WTC11 (cell line): ENCODE data around the gene TRIM3. TPM values are rescaled to one million over a fixed set of nuclear protein-coding genes. Genes with fewer than 3 reads are reported as not detected.

ENCODE experiments used
- ATAC-seq: fragments of 200-7000 bp; cut with Tn5 transposase; 2 replicates; pipeline ENCODE4 v1.10.0; 2021; ENCODE audit warnings: mild to moderate bottlenecking, moderate library complexity
- CTCF ChIA-PET: fragments of 300-600 bp; sonication (Branson Sonifier 250); formaldehyde crosslinking; loops from one replicate; lab custom pipeline; 2021; ENCODE audit warnings: antibody characterized with exemption; lab: Charles Lee
- POLR2A ChIA-PET: fragments of 350-600 bp; sonication (Branson Sonifier 250); formaldehyde crosslinking; loops from one replicate; lab custom pipeline; 2021; ENCODE audit warnings: antibody characterized with exemption; lab: Charles Lee
- DNase-seq: peaks from one replicate; pipeline ENCODE4 v3.0.0; 2021; ENCODE audit warnings: low spot score
- H3K27ac Mint-ChIP-seq: 2 replicates; pipeline ENCODE4 v1.8.0; 2021; ENCODE audit warnings: mixed read lengths
- H3K27me3 Mint-ChIP-seq: 2 replicates; pipeline ENCODE4 v1.8.0; 2021; ENCODE audit warnings: low read depth, mild to moderate bottlenecking, moderate library complexity, mixed read lengths
- H3K36me3 Mint-ChIP-seq: 2 replicates; pipeline ENCODE4 v1.8.0; 2021; ENCODE audit warnings: mixed read lengths
- H3K4me1 Mint-ChIP-seq: 2 replicates; pipeline ENCODE4 v1.8.0; 2022; ENCODE audit warnings: mixed read lengths
- H3K4me3 Mint-ChIP-seq: 2 replicates; pipeline ENCODE4 v1.8.0; 2021; ENCODE audit warnings: mild to moderate bottlenecking, moderate library complexity, mixed read lengths
- H3K9me3 Mint-ChIP-seq: 2 replicates; pipeline ENCODE4 v1.8.0; 2021; ENCODE audit warnings: mixed read lengths
- AFF4 ChIP-seq: sonication (generic); formaldehyde crosslinking; IDR thresholded peaks from 2 replicates; pipeline ENCODE4 v1.8.1; 2023; ENCODE audit warnings: mild to moderate bottlenecking, missing genetic modification reagents, borderline replicate concordance
- ELF4 ChIP-seq: sonication (generic); formaldehyde crosslinking; IDR thresholded peaks from 2 replicates; pipeline ENCODE4 v1.8.1; 2022; ENCODE audit warnings: low read depth, mild to moderate bottlenecking, moderate library complexity, missing genetic modification reagents
- EMX1 ChIP-seq: fragments of 250-450 bp; sonication (Bioruptor Pico); IDR thresholded peaks from 2 replicates; pipeline ENCODE4 v1.8.0; 2021; ENCODE audit warnings: mild to moderate bottlenecking
- FOXK1 ChIP-seq: sonication (generic); formaldehyde crosslinking; IDR thresholded peaks from 2 replicates; pipeline ENCODE4 v1.8.0; 2022; ENCODE audit warnings: mild to moderate bottlenecking, moderate library complexity, missing genetic modification reagents
- FOXP1 ChIP-seq: sonication (generic); formaldehyde crosslinking; IDR thresholded peaks from 2 replicates; pipeline ENCODE4 v1.8.0; 2022; ENCODE audit warnings: missing genetic modification reagents, mild to moderate bottlenecking, moderate library complexity, borderline replicate concordance
- GABPB1 ChIP-seq: sonication (generic); formaldehyde crosslinking; IDR thresholded peaks from 2 replicates; pipeline ENCODE4 v1.8.1; 2023; ENCODE audit warnings: mild to moderate bottlenecking, missing genetic modification reagents
- IRF1 ChIP-seq: sonication (generic); formaldehyde crosslinking; IDR thresholded peaks from 2 replicates; pipeline ENCODE4 v1.8.0; 2023; ENCODE audit warnings: missing genetic modification reagents
- JAZF1 ChIP-seq: fragments of 250-450 bp; sonication (Bioruptor Pico); IDR thresholded peaks from 2 replicates; pipeline ENCODE4 v1.9.0; 2021; ENCODE audit warnings: moderate library complexity, mild to moderate bottlenecking, inconsistent platforms
- KAT7 ChIP-seq: sonication (generic); formaldehyde crosslinking; IDR thresholded peaks from 2 replicates; pipeline ENCODE4 v1.8.1; 2023; ENCODE audit warnings: missing genetic modification reagents, mild to moderate bottlenecking, borderline replicate concordance
- NR3C1 ChIP-seq: sonication (generic); formaldehyde crosslinking; conservative IDR thresholded peaks from 2 replicates; pipeline ENCODE4 v1.8.1; 2023; ENCODE audit warnings: low read depth, mild to moderate bottlenecking, missing genetic modification reagents
- PRRX2 ChIP-seq: fragments of 250-450 bp; sonication (Bioruptor Pico); IDR thresholded peaks from 2 replicates; pipeline ENCODE4 v1.8.0; 2021; ENCODE audit warnings: mild to moderate bottlenecking
- SMAD4 ChIP-seq: sonication (generic); formaldehyde crosslinking; IDR thresholded peaks from 2 replicates; pipeline ENCODE4 v1.8.0; 2022; ENCODE audit warnings: mild to moderate bottlenecking, missing genetic modification reagents
- TEAD4 ChIP-seq: sonication (generic); formaldehyde crosslinking; IDR thresholded peaks from 2 replicates; pipeline ENCODE4 v1.8.0; 2022; ENCODE audit warnings: mild to moderate bottlenecking, missing genetic modification reagents
- ZNF219 ChIP-seq: sonication (generic); formaldehyde crosslinking; IDR thresholded peaks from 2 replicates; pipeline ENCODE4 v1.8.0; 2023; ENCODE audit warnings: missing genetic modification reagents, mild to moderate bottlenecking, borderline replicate concordance
- ZNF263 ChIP-seq: sonication (generic); formaldehyde crosslinking; IDR thresholded peaks from 2 replicates; pipeline ENCODE4 v1.8.1; 2022; ENCODE audit warnings: low read depth, mild to moderate bottlenecking, moderate library complexity, missing genetic modification reagents
- ZNF532 ChIP-seq: fragments of 250-450 bp; sonication (Bioruptor Pico); IDR thresholded peaks from 2 replicates; pipeline ENCODE4 v1.9.0; 2021; ENCODE audit warnings: mild to moderate bottlenecking, borderline replicate concordance
- ZNF671 ChIP-seq: fragments of 250-450 bp; sonication (Bioruptor Pico); IDR thresholded peaks from 2 replicates; pipeline ENCODE4 v1.8.0; 2021; ENCODE audit warnings: mild to moderate bottlenecking
- total RNA-seq: library from RNA; stranded (reverse); gene quantifications from 3 replicates; pipeline ENCODE4 v1.2.3, GENCODE V29; 2021
- TF ChIP-seq, protein P1 (sequence below): fragments of 250-450 bp; sonication (Bioruptor Pico); IDR thresholded peaks from 2 replicates; pipeline ENCODE4 v1.9.0; 2021; ENCODE audit warnings: mild to moderate bottlenecking

The TRIM3 gene
- total RNA-seq, 1 experiment from 2014 or later = 21.3 TPM

DNA sequence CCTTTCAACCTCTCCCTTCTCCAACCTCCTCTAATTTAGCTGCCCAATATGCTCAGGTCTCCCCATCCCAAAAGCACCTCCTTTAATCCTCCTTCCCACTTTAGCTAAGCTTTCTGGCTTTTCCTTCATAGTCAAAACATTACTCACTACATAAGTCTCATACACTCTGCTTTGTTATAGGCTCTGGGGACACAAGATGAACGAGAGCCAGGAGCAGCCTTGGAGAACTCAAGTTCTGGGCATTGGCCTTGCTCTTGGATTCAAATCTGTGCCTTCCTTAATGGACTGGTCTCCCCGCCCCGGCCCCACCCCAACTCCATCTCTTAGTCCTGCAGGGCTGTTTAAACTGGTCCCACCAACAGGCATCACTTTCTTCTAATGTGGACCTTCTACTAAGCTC is 21.5 kb downstream of the TRIM3 start:
- Mint-ChIP-seq H3K9me3 (no peaks in the 10 kb centered on the region), H3K4me1 (no peaks in the 10 kb centered on the region), H3K27ac (no peak overlapping the region), H3K36me3 (peaks cover 2% of the 10 kb centered on the region; the same call in 1 of the 2 replicates), H3K4me3 (no peak overlapping the region), H3K27me3 (no peaks in the 10 kb centered on the region)
- ChIA-PET POLR2A (no interaction called here), CTCF (interaction anchor here (0.8 to 6.0 kb wide), 6 partner anchors 9 to 116 kb away, joined by 3 to 42 read pairs (median 4); no protein-coding TSS in a partner anchor)
- DNase-seq (no peak), ATAC-seq (no peak)
- TF ChIP-seq NR3C1 (CRISPR knock-in tag) = no peak

- POLR2A ChIA-PET = no interaction called here
- DNase-seq (no peak), ATAC-seq (no peak)
- H3K4me1 Mint-ChIP-seq = no peaks in the 10 kb centered on the region
- CTCF ChIA-PET = interaction anchor here (0.8 to 12.2 kb wide), 2 partner anchors 64 to 70 kb away, joined by 3 to 342 read pairs; no protein-coding TSS in a partner anchor
- H3K4me3 Mint-ChIP-seq = no peak overlapping the region
- H3K27ac Mint-ChIP-seq = no peak overlapping the region
- H3K36me3 Mint-ChIP-seq = no peaks in the 10 kb centered on the region
- no peaks in the 10 kb centered on the region for H3K9me3 Mint-ChIP-seq
- H3K27me3 Mint-ChIP-seq = no peaks in the 10 kb centered on the region
- TF ChIP-seq PRRX2 (no peak), AFF4 (CRISPR knock-in tag) (no peak), GABPB1 (CRISPR knock-in tag) (no peak), ZNF219 (CRISPR knock-in tag) (no peak), SMAD4 (CRISPR knock-in tag) (no peak), ZNF532 (no peak), ZNF671 (no peak), FOXP1 (CRISPR knock-in tag) (no peak), IRF1 (no peak), FOXK1 (no peak), ZNF263 (CRISPR knock-in tag) (no peak), ELF4 (CRISPR knock-in tag) (no peak), TEAD4 (CRISPR knock-in tag) (no peak), EMX1 (CRISPR knock-in tag) (no peak), KAT7 (CRISPR knock-in tag) (no peak), JAZF1 (CRISPR knock-in tag) (no peak)
- TF ChIP-seq, protein P1, sequence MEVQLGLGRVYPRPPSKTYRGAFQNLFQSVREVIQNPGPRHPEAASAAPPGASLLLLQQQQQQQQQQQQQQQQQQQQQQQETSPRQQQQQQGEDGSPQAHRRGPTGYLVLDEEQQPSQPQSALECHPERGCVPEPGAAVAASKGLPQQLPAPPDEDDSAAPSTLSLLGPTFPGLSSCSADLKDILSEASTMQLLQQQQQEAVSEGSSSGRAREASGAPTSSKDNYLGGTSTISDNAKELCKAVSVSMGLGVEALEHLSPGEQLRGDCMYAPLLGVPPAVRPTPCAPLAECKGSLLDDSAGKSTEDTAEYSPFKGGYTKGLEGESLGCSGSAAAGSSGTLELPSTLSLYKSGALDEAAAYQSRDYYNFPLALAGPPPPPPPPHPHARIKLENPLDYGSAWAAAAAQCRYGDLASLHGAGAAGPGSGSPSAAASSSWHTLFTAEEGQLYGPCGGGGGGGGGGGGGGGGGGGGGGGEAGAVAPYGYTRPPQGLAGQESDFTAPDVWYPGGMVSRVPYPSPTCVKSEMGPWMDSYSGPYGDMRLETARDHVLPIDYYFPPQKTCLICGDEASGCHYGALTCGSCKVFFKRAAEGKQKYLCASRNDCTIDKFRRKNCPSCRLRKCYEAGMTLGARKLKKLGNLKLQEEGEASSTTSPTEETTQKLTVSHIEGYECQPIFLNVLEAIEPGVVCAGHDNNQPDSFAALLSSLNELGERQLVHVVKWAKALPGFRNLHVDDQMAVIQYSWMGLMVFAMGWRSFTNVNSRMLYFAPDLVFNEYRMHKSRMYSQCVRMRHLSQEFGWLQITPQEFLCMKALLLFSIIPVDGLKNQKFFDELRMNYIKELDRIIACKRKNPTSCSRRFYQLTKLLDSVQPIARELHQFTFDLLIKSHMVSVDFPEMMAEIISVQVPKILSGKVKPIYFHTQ (CRISPR knock-in tag) = no peak
Measured at GRCh38 chr11:6448574-6448973, 25.2 kb downstream of the TRIM3 start.
